GM19025 (cell line): ENCODE data around the gene GIGYF1.

Experiments used
- ATAC-seq: cut with Tn5 transposase; IDR thresholded peaks from one replicate; pipeline ENCODE4 v1.9.1; 2021; ENCODE audit warnings: mild to moderate bottlenecking, low read depth, moderate library complexity; ENCODE audit not compliant: unreplicated experiment

GIGYF1 gene

DNA sequence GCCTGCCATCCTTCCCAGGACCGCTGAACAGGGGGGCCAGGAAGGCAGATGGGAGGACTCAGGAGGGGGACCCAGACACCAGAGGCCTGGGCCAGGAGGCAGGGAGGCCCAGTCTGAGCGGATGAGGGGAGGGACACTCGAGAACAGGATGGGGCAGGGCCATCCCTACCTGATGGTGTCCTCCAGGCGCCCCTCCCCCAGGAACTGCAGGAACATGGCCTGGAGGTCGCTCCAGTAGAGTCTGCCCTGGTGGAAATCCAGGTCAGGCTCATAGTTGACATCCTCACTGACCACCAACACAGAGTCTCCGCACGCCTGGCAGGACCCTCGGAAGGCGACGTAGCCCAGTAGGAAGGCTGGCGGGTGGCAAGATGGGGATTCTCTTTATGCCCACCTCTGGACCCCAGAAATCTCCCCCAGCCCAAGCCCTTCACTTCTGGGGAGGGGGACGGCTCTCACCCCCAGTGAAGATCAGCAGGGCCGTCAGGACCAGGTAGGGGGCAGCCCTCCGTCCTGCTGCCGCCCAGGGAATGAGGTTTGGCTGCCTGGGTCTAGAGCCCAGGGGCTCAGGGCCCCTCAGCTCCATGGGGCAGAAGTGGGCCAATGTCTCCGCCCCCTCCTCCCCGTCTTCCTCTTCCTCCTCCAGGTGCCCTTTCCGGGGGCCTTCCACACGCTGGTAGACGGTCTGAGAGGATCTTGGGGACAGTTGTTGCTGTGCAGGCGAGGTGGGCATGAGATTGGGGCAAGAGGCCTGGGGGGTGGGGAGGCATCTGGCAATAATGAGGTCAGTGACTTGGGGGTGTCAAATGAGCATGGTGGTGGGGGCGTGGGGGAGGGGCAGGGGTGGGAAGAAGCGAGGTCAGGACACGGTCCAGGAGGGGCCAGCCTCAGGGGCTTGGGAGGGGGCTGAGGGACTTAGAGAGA lies 53.3 kb downstream of the GIGYF1 start:
- ATAC-seq = no peak

DNA sequence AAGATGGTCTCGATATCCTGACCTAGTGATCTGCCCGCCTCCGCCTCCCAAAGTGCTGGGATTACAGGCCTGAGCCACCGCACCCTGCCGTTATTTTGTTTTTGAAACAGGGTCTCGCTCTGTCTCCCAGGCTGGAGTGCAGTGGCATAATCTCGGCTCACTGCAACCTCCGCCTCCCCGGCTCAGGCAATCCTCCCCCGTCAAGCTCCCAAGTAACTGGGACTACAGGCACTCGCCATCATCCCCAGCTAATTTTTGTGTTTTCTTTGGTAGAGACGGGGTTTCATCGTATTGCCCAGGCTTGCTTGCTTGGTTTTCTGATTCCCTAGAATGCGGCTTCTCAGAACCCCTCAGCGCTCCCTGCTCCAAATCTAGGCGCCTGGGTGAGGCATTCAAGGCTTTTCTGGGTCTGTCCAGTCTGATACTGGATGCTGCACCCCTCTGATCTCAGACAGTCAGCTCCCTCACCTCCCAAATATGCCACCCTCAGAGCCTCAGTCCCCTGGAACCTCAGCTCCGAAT lies 54.0 kb downstream of the GIGYF1 start:
- no peak for ATAC-seq

- no peak for ATAC-seq
Observed at GRCh38 chr7:100632951-100633717, 60.9 kb downstream of the GIGYF1 start.

- ATAC-seq = no peak
Observed at GRCh38 chr7:100630066-100630465, 64.0 kb downstream of the GIGYF1 start.
